G401.6 (cell line): ENCODE data around the gene ZNF222.

Experiments used
- FAIRE-seq: peaks from 2 replicates; lab custom pipeline; 2012; peaks lifted over from hg19 to GRCh38; lab: Jason Lieb, UNC

The ZNF222 gene

DNA sequence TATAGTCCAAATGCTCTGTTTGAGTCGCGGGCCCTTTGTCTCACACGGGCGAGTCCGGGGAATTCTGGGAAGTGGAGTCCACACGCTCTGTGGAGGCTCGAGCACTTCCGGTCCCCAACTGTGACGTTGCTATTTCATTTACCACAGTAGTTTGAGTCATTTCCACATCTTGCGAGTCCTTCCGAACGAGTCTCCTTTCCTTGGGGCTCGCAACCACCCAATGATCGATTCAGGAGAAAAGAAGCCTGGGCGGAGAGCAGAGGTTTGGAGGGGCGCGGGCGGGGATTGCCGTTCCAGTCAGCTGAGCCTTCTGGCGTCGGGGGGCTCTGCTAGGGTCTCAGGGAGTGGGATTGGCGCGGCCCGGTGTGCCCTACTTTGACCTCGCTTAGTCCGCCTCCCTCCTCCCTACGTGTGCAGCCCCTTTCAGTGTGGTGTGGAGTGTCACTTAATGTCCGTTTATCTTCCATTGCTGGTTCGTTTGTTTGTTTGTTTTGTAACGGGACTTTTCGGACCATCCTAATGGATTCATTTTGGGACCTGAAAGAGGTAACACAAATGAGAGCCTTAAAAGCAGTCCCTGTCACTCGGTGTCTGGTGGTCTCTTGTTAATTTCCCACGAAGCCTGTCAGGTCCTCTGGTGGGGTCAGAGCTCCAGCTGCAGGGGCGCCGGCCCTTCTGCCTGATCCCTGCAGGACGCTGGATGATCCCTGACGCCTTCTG is at the start of gene ZNF222:
Gene ZNF222, plus strand, starts transcription at position 163 of the 720 bp plus-strand sequence. Its CDS starts 58 bp downstream, at position 221.
- FAIRE-seq, result no peak

DNA sequence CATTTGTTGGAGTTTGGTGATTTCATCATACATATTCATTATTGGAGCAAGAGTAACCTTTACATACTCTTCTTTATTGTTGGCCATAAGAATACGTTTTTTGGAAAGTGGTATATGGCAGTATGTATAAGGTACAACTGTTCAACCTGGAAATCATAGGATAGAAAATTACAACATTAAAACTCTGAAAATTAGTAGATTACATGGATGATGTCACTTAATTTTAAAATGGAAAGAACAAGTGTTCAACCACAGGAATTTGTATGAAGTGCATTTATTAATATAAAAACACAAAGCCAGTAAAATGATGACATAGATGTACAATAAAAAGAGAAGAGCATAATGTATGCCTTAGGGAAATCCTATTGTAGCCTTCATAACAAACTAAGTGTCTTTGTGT is 48.4 kb upstream of the ZNF222 start:
- FAIRE-seq, result no peak

DNA sequence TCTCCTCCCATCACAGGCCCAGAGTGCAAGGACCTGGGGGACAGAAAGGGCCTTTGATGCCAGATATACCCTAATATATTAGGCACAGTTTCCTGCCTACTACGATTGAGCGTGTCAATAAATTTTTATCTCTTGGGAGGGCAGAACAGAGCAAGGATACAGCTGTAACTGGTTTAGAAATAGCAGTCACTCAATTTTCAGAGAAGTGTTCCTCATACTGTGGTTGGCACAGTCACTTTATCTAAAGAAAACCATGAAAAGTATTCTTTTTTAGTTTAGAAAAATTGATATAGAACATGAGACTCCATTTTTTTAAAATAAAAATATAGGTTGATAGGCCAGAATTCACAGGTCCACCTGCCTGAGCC is 41.7 kb upstream of the ZNF222 start:
- no peak for FAIRE-seq

DNA sequence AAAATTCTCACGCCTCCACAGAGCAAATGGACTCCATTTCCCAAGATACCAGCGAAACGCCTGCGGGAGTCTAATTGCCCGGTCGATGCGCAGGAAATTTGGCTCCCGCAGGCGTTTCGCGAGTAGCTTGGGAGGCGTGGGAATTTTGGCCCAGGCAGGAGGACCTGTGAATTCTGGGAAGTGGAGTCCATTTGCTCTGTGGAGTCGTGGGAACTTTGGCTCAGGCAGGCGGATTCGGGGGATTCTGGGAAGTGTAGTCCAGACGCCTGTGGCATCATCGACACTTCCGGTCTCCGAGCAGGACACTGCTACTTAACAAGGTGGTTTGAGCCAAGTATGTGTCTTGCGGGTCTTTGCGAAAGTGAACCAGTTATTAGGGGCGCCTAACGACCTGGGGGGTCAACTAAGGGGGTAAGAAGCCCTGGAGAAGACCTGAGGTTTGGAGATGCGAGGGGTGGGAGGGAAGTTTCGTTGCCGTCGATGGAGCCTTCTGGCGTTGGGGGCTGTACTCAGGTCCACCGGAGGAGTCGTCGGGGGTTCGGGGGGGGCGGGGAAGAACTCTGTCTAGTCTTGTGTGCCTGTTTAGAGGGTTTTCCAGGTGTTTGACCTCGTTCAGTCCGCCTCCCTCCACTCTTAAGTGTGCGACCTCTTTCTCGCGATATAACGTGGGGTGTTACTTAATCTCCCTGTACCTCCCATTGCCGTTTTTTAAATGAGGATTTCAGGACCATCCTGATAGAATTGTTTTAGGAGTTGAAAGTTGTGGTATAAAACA is 41.1 kb upstream of the ZNF222 start, which contains the start of gene ZNF155:
Gene ZNF155, plus strand, starts transcription at position 277 of the 775 bp plus-strand sequence. CDS start 4,356 bp downstream, outside the sequence.
- no peak for FAIRE-seq

DNA sequence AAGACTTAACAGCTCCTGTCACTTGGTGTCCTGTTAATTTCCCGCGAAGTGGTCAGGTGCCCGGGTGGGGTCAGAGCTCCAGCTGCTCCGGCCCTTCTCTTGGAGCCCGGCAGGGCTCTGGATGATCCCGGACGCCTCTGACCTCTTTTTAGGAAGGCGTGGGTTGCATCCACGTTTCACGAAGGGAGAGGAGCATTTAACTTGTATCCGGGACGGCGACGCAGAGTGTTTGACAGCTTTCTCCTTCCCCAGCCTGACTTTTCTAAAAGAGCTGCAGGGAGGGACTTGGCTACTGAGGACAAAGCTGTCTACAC is 40.5 kb upstream of the ZNF222 start:
- no peak for FAIRE-seq

DNA sequence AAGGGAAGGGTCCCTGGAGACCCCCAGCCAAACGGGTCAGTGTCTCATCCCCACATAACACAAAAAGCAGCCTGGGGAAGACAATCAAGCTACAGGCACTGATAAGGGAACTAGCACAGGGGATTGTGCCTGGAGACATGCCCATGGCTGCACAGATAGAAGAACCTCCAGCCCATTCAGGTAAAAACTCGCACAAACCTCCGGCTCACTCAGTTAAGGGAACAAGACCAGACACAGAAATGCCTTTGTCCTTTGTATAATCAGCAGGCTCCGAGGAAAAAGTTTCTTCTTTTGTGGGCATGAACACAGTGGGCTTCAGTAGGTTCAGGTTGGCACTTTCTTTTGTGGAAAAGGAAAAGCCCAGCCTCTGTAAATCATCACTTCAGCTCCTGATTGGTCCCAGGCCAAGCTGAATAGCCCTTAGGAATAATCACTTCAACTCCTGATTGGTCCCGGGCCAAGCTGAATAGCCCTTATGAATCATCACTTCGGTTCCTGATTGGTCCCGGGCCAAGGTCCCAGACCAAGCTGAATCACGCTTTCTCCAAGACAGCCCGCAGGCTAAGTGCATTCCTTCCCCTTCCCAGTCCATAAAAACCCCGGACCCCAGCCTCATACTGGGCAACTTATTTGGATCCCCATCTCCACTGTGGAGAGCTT is 27.4 kb upstream of the ZNF222 start:
- no peak for FAIRE-seq

DNA sequence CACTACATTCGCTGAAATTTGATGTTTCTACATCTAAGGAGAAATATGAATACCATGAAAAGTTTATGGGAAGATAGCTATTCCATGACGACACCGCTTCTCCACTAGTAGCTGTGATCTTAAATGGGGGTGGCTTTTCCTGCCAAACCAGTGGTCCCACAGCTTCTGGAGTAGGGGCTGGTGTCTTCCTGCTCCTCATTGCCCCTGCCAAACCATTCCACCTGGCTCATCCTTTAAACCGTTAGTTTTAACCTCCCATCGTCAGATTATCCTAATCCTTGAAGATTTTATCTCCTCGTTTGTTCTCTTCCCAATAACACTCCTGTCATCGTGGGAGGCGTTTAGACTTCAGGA is 23.0 kb upstream of the ZNF222 start:
- FAIRE-seq, result no peak

DNA sequence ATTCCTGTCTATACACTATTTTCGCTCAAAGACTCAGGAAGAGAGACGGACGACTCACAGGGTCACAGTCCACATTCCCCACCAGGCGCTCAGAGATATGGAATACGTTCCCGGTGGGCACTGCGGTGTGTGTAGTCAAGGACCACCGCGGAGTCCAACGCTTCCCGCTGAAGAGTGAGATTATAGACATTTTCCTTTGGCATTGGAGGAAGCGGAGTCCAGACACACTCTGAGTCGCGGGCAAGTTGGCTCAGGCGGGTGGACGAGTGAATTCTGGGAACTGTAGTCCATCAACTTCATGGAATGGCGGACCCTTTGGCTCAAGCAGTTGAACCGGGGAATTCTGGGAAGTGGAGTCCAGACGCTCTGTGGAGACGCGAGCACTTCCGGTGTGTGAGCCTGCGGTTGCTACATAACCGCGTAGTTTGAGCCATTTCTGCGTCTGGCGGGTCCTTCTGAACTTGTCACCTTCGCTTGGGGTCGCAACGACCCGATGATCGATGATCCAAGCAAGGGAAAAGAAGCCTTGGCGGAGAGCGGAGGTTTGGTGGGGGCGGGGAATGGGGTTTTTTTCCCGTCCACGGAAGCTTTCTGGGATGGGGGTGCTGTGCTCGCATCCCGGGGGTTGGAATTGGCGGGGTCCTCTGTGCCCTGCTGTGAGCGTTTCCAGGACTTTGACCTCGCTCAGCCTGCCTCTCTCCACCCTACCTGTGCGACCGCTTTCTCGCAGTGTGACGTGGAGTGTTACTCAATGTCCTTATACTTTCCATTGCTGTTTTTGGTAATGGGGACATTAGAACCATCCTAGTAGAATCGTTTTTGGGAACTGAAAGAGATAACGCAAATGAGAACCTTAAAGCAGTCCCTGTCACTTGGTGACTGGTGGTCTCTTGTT is 22.4 kb upstream of the ZNF222 start, which contains the start of gene ZNF230:
Gene ZNF230, plus strand, starts transcription at position 392 of the 895 bp plus-strand sequence. CDS start 4,122 bp downstream, outside the sequence.
- FAIRE-seq, result peak; percentile 97

DNA sequence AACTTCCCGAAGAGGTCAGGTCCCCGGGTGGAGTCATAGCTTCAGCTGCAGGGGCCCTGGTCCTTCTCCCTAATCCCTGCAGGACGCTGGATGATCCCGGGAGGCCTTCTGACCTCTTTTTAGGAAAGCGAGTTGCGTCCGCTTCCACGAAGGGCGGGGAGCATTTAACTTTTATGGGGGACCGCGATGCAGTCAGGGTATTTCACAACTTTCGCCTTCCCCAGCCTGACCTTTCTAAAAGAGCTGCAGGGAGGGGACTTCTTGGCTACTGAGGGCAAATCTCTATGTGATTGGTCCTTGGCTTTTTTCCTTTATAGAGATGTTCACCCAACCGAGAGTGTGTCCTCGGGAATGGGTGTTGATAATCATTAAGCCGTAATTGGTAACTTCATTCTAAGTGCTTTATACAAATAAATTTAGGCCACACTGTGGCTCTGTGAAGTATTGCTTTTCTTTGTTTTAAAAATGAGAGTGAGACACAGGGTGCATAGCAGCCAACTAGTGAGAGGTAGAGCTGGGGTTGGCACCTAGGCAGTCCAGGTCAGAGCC is 21.6 kb upstream of the ZNF222 start:
- no peak for FAIRE-seq

DNA sequence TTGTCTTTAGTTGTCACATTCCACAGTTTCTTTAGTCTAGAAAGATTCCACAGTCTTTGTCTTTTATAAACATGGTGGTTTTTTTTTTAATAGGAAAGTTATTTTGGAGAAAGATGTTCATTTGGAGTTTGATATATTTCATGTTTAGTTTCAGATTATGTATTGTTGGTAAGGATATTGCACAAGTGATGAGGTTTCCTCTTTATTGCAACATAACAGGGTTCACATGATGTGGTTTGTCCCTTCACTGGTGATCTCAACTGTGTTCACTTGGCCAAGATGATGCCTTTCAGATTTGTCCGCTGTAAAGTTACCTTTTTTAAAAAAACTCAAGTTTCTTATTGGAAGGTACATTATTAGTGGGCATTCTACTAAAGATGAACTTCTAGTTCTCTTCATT is 19.2 kb upstream of the ZNF222 start:
- no peak for FAIRE-seq

DNA sequence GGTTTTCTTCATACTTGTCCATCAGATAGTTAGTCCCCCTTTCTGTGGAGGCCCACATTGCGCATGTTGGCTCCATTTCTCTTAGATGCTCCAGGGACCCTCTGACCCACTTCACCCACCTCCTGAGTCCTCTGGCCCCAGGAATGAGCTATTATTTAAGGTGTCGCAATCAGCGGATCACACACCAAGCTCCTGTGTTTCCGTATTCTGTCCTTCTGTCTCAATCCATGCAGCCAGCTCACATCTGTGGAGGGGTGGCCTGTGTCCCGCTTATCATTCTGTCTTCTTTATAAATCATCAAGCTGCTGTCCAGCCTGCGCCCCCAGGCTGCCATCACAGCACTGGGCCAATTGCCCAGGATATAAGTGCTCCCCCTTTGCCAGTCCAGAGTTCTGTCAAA is 17.7 kb upstream of the ZNF222 start:
- no peak for FAIRE-seq

DNA sequence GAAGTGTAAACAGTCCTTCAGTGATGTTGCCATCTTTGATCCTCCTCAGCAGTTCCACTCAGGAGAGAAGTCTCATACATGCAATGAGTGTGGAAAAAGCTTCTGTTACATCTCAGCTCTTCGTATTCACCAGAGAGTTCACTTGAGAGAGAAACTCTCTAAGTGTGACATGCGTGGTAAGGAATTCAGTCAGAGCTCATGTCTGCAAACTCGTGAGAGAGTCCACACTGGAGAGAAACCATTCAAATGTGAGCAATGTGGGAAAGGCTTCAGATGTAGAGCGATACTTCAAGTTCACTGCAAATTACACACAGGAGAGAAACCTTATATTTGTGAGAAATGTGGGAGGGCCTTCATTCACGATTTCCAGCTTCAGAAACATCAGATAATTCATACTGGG is 14.7 kb upstream of the ZNF222 start:
- no peak for FAIRE-seq

DNA sequence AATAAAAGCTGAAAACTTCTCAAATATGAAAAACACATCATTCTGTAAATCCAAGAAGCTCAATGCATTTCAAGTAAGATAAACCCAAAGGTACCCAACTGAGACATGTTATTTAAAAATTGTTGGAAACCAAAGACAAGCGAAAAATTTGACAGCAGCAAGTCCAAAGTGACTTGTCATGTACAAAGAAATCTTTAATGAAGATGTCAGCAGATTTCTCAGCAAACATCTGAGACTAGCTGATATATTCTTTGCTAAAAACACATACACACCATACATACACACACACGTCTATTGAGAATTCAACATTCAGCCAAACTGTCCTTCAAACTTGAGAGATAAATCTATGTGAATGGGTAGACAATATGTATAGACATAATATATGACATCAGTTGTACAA is 5.7 kb upstream of the ZNF222 start:
- FAIRE-seq, result no peak

DNA sequence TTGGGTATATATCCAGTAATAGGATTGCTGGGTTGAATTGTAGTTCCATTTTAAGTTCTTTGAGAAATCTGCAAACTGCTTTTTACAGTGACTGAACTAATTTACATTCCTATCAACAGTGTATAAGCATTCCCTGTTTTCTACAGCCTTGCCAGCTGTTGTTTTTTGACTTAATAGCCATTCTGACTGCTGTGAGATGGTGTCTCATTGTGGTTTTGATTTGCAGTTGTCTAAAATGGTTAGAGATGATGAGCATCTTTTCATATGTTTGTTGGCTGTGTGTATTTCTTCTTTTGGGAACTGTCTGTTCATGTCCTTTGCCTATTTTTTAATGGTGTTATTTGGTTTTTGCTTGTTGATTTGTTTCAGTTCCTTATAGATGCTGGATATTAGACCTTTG is 4.0 kb upstream of the ZNF222 start:
- FAIRE-seq, result no peak

DNA sequence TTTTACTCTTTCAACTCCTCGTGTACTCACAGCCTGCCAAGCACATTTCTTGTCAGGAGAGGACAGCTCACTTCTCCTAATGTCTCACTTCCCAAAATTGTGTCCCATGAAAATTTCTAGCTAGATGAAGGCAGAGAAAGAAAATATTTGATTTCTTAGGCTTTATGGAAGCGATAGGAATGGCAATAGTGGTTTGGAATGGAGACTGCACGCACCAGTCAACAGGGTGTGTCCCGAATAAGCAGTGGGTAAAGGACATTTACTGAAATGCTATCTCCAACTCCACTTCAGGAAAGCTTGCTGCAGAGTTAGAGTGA is 321 bp upstream of the ZNF222 start:
- no peak for FAIRE-seq

DNA sequence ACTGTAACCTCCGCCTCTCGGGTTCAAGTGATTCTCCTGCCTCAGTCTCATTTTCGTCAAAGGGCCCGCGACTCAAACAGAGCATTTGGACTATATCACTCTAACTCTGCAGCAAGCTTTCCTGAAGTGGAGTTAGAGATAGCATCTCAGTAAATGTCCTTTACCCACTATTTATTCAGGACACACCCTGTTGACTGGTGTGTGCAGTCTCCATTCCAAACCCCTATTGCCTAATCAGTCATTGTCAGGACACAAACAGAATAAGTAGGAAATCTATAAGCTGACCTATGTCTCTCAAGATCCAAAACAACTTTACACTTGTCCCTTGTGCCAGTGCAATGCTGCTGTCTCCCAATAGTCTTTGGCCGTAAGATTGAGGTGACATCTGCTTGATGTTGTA is 1.4 kb downstream of the ZNF222 start:
- FAIRE-seq, result no peak

DNA sequence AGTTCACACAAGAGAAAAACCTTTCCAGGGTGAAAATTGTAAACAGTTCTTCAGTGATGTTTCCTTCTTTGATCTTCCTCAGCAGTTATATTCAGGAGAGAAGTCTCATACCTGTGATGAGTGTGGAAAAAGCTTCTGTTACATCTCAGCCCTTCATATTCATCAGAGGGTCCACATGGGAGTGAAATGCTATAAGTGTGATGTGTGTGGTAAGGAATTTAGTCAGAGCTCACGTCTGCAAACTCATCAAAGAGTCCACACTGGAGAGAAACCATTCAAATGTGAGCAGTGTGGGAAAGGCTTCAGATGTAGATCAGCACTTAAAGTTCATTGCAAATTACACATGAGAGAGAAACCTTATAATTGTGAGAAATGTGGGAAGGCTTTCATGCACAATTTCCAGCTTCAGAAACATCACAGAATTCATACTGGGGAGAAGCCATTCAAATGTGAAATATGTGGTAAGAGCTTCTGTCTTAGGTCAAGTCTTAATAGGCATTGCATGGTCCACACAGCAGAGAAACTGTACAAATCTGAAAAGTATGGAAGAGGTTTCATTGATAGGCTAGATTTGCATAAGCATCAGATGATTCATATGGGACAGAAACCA is 6.9 kb downstream of the ZNF222 start:
- no peak for FAIRE-seq

DNA sequence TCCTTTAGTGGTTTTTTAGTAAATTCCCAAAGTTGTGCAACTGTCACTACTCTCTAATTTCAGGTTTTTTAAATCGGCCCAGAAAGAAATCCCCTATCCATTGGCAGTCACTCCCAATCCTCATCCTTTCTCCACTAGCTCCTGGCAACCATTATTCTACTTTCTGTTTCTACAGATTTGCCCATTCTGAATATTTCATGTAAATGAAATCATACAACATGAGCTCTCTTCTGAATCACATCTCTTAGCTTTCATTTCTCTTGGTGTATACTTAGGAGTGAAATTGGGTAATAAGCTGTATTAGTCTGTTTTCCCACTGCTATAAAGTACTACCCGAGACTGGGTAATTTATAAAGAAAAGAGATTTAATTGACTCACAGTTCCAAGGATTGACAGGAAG is 17.0 kb downstream of the ZNF222 start:
- no peak for FAIRE-seq

DNA sequence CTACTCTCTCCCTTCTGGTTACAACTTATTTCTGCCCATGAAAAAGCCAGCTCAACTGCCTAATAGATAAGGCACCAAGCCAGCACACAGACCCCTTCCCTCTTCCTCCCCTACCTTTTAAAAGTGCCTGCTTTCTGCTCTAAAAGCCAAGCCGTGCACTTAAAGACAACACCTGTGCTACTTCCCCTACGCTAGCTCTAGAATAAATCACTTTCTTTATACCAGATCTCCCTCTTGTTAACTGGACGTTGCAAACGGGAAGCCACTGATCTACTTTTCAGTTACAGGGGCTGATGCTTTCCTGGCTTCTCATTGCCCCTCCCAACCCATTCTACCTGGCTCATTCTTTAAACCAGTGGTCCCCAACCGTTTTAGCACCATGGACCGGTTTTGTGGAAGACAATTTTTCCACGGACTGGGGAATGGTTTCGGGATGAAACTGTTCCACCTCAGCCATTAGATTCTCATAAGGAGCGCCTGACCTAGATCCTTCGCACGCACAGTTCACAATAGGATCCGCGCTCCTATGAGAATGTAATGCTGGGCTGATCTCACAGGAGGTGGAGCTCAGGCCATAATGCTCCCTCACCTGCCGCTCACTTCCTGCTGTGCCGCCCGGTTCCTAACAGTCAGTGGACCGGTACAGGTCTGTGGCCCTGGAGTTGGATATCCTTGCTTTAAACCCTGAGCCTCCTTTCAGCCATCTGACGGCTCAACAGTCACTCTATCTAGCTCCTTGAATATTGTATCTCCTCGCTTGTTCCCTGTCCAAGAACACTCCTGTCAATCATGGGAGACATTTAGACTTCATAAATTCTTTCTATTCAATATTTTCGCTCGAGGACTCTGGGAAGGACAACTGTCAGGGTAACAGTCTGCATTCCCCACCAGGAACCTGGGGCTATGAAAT is 25.8 kb downstream of the ZNF222 start:
- no peak for FAIRE-seq

DNA sequence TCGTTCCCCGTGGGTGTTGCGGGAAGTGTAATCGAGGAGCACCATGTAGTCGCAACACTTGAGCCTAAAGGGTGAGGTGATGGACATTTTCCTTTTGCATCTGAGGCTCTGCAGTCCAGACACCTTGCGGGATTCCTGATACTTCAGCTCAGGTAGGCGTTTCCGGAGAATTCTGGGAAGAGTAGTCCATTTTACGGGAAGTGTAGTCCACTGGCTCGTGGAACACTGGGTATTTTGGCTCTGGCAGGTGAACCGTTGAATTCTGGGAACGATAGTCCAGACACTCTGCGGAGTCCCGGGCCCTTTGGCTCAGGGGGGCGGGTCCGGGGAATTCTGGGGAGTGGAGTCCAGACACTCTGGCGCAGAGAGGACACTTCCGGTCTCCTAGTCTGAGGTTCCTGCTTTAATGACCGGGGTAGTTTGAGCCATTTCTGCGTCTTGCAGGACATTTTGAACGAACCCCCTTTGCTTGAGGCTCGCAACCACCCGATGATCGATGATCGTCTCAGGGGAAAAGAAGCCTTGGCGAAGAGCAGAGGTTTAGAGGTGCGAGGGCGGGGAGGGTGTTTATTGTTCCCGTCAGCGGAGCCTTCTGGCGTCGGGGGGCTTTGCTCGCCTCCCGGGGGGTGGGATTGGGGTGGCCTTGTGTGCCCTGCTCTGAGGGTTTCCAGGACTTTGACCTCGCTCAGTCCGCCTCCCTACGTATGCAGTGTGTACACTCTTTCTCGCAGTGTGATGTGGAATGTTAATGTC is 26.6 kb downstream of the ZNF222 start, which contains the start of gene ZNF223:
Gene ZNF223, plus strand, starts transcription at position 387 of the 753 bp plus-strand sequence. CDS start 3,141 bp downstream, outside the sequence.
- no peak for FAIRE-seq
